CD4-positive, alpha-beta memory T cell (primary cell): Measurements from ENCODE around the gene UFC1. TPM values are rescaled to one million over a fixed set of nuclear protein-coding genes. Genes with fewer than 3 reads are reported as not detected.

Experiments
- CTCF ChIA-PET: fragments of 350-600 bp; sonication (Branson Sonifier 250); formaldehyde crosslinking; loops from one replicate; lab custom pipeline; 2021; ENCODE audit warnings: inconsistent platforms; ENCODE audit not compliant: partially characterized antibody; lab: Charles Lee
- POLR2A ChIA-PET: fragments of 350-600 bp; sonication (Branson Sonifier 250); formaldehyde crosslinking; loops from one replicate; lab custom pipeline; 2021; ENCODE audit not compliant: partially characterized antibody; lab: Charles Lee
- DNase-seq, 5 donors: peaks; one replicate each; pipeline versions ENCODE4 v3.0.0 to v3.0.0-alpha.2; 2020 to 2022; ENCODE audit warnings: mixed read lengths in 1 of 5
- H3K27ac ChIP-seq: one replicate; pipeline ENCODE4 v1.7.0; 2013; ENCODE audit warnings: low read depth, low read length
- H3K27me3 ChIP-seq: 2 replicates; pipeline ENCODE4 v1.7.0; 2013; ENCODE audit warnings: mild to moderate bottlenecking, low read length, moderate library complexity; ENCODE audit not compliant: insufficient read depth
- H3K36me3 ChIP-seq: 2 replicates; pipeline ENCODE4 v1.7.0; 2013; ENCODE audit warnings: mild to moderate bottlenecking, low read length, moderate library complexity; ENCODE audit not compliant: insufficient read depth
- H3K4me1 ChIP-seq: 2 replicates; pipeline ENCODE4 v1.7.0; 2013; ENCODE audit warnings: mild to moderate bottlenecking, low read length, moderate library complexity; ENCODE audit not compliant: insufficient read depth
- H3K4me3 ChIP-seq, 2 donors: one replicate each; pipeline ENCODE4 v1.7.0; 2013; ENCODE audit warnings: low read length in 2 of 2, mild to moderate bottlenecking in 1 of 2
- H3K9me3 ChIP-seq, 2 donors: one replicate each; pipeline ENCODE4 v1.7.0; 2013; ENCODE audit warnings: low read length in 2 of 2, control low read depth in 1 of 2; ENCODE audit not compliant: control insufficient read depth in 1 of 2
- H3K27ac Mint-ChIP-seq, 7 donors: one replicate each; pipeline ENCODE4 v1.8.0; 2020 to 2021; ENCODE audit warnings: mixed read lengths in 7 of 7, mild to moderate bottlenecking in 6 of 7, inconsistent platforms in 3 of 7, moderate library complexity in 3 of 7
- H3K27me3 Mint-ChIP-seq, 2 donors: one replicate each; pipeline ENCODE4 v1.8.0; 2020 to 2021; ENCODE audit warnings: mixed read lengths in 2 of 2
- H3K36me3 Mint-ChIP-seq, 2 donors: one replicate each; pipeline ENCODE4 v1.8.0; 2020 to 2021; ENCODE audit warnings: mixed read lengths in 2 of 2, inconsistent platforms in 1 of 2, mild to moderate bottlenecking in 1 of 2
- H3K4me1 Mint-ChIP-seq, 4 donors: one replicate each; pipeline ENCODE4 v1.8.0; 2020 to 2021; ENCODE audit warnings: mixed read lengths in 4 of 4, mild to moderate bottlenecking in 1 of 4
- H3K4me3 Mint-ChIP-seq, 8 donors: one replicate each; pipeline ENCODE4 v1.8.0; 2020 to 2021; ENCODE audit warnings: mixed read lengths in 8 of 8, mild to moderate bottlenecking in 7 of 8, moderate library complexity in 6 of 8, inconsistent platforms in 3 of 8
- H3K9me3 Mint-ChIP-seq, 8 donors: one replicate each; pipeline ENCODE4 v1.8.0; 2020 to 2021; ENCODE audit warnings: mixed read lengths in 8 of 8, mild to moderate bottlenecking in 5 of 8, inconsistent platforms in 3 of 8, moderate library complexity in 1 of 8
- intact Hi-C: fragments of 100-400 bp; cut with micrococcal nuclease; formaldehyde crosslinking; loops from one replicate; pipeline ENCODE4 v1.15.1; 2023
- polyA plus RNA-seq, 2 donors: library from polyadenylated mRNA; unstranded; fragments of 300-500 nt; fragmentation: Illumina TruSeq; gene quantifications; one replicate each; pipeline ENCODE4 v1.2.3, GENCODE V29; 2021
- total RNA-seq, 2 experiments: library from RNA; stranded (reverse); gene quantifications; one replicate each; pipeline ENCODE4 v1.2.3, GENCODE V29; 2021

Gene UFC1
- total and polyA plus RNA-seq, 4 experiments from 2014 or later, result 87.2 to 176 (median 117) TPM

DNA sequence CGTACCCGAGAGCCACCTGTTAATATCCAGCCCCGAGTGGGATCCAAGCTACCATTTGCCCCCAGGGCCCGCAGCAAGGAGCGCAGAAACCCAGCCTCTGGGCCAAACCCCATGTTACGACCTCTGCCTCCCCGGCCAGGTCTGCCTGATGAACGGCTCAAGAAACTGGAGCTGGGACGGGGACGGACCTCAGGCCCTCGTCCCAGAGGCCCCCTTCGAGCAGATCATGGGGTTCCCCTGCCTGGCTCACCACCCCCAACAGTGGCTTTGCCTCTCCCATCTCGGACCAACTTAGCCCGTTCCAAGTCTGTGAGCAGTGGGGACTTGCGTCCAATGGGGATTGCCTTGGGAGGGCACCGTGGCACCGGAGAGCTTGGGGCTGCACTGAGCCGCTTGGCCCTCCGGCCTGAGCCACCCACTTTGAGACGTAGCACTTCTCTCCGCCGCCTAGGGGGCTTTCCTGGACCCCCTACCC, 6.9 kb downstream of the UFC1 start:
- Mint-ChIP-seq H3K36me3 (peaks cover 27 to 57% of the 10 kb centered on the region in 2 donors), H3K27ac (peak overlapping the region in 6 of 7 donors; percentile 92 to 99 (median 96)), H3K4me3 (peak overlapping the region; percentile 71 to 95 (median 92)), H3K9me3 (peaks cover 0 to 3% (median 0%) of the 10 kb centered on the region in 8 donors), H3K4me1 (peaks cover 34 to 78% (median 54%) of the 10 kb centered on the region in 4 donors), H3K27me3 (no peaks in the 10 kb centered on the region)
- Histone ChIP-seq H3K27me3 (no peaks in the 10 kb centered on the region), H3K4me3 (no peak overlapping the region), H3K27ac (no peak overlapping the region), H3K36me3 (peaks cover 19% of the 10 kb centered on the region), H3K9me3 (no peaks in the 10 kb centered on the region), H3K4me1 (peaks cover 42% of the 10 kb centered on the region)
- intact Hi-C loops, result no loop called here
- DNase-seq, result no peak
- ChIA-PET CTCF (interaction anchor here (1.0 to 2.5 kb wide), 2 partner anchors 31 to 41 kb away, joined by 4 to 12 read pairs; partner anchors contain the start of gene NDUFS2), POLR2A (interaction anchor here (1.1 to 2.6 kb wide), 5 partner anchors 10 to 65 kb away, joined by 3 to 16 read pairs (median 3); partner anchors contain the start of genes B4GALT3, DEDD, KLHDC9 and TOMM40L)

DNA sequence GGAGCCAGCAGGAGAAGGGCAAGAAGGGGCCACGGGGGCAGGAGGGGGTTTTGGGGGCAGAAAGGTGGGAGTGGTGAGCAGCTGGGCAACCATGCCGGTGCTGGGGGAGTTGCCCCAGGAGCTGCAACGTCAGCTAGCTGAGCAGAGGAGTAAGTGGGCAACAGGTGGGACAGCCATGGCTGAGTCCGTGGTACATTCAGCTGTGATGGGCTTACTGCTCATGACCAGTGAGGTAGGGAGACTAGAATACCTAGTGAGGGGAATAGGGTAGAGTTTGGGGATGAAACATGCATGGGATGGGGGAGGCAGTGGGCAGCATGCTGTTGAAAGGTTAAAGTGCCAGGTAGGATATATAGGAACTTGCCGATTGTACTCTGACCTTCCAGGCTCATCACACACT, 7.9 kb downstream of the UFC1 start:
- intact Hi-C loops, result no loop called here
- H3K4me1 Mint-ChIP-seq, result peaks cover 32 to 84% (median 56%) of the 10 kb centered on the region in 4 donors
- H3K27me3 Mint-ChIP-seq, result no peaks in the 10 kb centered on the region
- H3K9me3 Mint-ChIP-seq, result peaks cover 0 to 3% (median 0%) of the 10 kb centered on the region in 8 donors
- H3K36me3 Mint-ChIP-seq, result peaks cover 27 to 59% of the 10 kb centered on the region in 2 donors
- DNase-seq, result no peak
- Histone ChIP-seq H3K9me3 (no peaks in the 10 kb centered on the region), H3K27ac (no peak overlapping the region), H3K4me3 (no peak overlapping the region), H3K4me1 (peaks cover 43% of the 10 kb centered on the region), H3K27me3 (no peaks in the 10 kb centered on the region), H3K36me3 (peaks cover 19% of the 10 kb centered on the region)
- H3K27ac Mint-ChIP-seq, result peak overlapping the region in 4 of 7 donors; percentile 59 to 83 (median 66)
- ChIA-PET CTCF (interaction anchor here (1.0 to 2.5 kb wide), 3 partner anchors 30 to 64 kb away, joined by 4 to 12 read pairs (median 4); partner anchors contain the start of genes NDUFS2 and TOMM40L), POLR2A (interaction anchor here (1.1 to 2.6 kb wide), 9 partner anchors 8 to 64 kb away, joined by 3 to 16 read pairs (median 4); partner anchors contain the start of genes B4GALT3, DEDD, KLHDC9 and NDUFS2)
- H3K4me3 Mint-ChIP-seq, result peak overlapping the region in 6 of 8 donors; percentile 6 to 95 (median 37)

DNA sequence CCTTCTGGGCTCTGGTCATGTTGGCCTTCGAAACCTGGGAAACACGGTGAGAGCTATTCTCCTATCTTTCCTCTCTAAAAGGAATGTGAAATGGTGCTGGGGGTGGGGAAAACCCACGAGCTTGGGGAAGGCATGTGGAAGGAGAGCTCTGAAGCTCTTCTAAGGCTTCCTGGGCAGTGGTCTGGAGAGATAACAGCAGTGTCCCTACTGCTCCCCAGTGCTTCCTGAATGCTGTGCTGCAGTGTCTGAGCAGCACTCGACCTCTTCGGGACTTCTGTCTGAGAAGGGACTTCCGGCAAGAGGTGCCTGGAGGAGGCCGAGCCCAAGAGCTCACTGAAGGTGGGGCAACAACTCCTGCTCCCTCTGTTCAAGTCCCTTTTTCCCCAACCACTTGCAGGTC, 8.3 kb downstream of the UFC1 start:
- peak overlapping the region in 4 of 8 donors; percentile 32 to 40 (median 37) for H3K4me3 Mint-ChIP-seq
- peaks cover 19% of the 10 kb centered on the region for H3K36me3 ChIP-seq

DNA sequence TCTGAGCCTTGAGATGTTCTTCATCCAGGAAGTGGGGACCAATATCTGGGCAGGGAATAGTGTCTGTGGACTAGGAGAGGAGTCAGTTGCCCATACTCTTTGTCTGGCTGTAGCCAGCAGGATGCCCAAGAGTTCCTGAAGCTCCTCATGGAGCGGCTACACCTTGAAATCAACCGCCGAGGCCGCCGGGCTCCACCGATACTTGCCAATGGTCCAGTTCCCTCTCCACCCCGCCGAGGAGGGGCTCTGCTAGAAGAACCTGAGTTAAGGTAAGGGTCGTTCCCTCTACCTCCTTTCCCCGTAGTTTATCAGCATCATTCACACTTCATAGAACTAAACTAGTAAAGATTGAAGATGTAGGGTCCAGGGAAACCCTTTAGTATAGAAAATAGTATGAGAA, 9.0 kb downstream of the UFC1 start:
- H3K4me1 Mint-ChIP-seq, result peaks cover 37 to 90% (median 61%) of the 10 kb centered on the region in 4 donors
- H3K27me3 Mint-ChIP-seq, result no peaks in the 10 kb centered on the region
- no peak overlapping the region for H3K27ac ChIP-seq
- POLR2A ChIA-PET, result interaction anchor here (0.7 to 2.6 kb wide), 6 partner anchors 8 to 39 kb away, joined by 3 to 16 read pairs (median 4); partner anchors contain the start of genes B4GALT3, NDUFS2 and UFC1
- no peak overlapping the region for H3K4me3 ChIP-seq
- no peaks in the 10 kb centered on the region for H3K27me3 ChIP-seq
- CTCF ChIA-PET, result interaction anchor here (0.6 to 2.5 kb wide), 3 partner anchors 17 to 63 kb away, joined by 4 to 12 read pairs (median 4); partner anchors contain the start of gene TOMM40L
- peaks cover 55% of the 10 kb centered on the region for H3K4me1 ChIP-seq
- peaks cover 19% of the 10 kb centered on the region for H3K36me3 ChIP-seq
- intact Hi-C loops, result no loop called here
- peak overlapping the region; percentile 54 to 100 (median 91) for H3K27ac Mint-ChIP-seq
- no peaks in the 10 kb centered on the region for H3K9me3 ChIP-seq
- peaks cover 18 to 49% of the 10 kb centered on the region in 2 donors for H3K36me3 Mint-ChIP-seq
- peak overlapping the region in 3 of 8 donors; percentile 4 to 53 (median 33) for H3K4me3 Mint-ChIP-seq
- H3K9me3 Mint-ChIP-seq, result peaks cover 0 to 3% (median 0%) of the 10 kb centered on the region in 8 donors
- DNase-seq, result no peak

More for the DNA sequence above, 8.3 kb downstream of the UFC1 start:
- CTCF ChIA-PET, result interaction anchor here (1.5 to 2.5 kb wide), 2 partner anchors 30 to 64 kb away, joined by 4 to 12 read pairs; partner anchors contain the start of gene TOMM40L
- no peak overlapping the region for H3K4me3 ChIP-seq
- Mint-ChIP-seq H3K27me3 (no peaks in the 10 kb centered on the region), H3K36me3 (peaks cover 26 to 56% of the 10 kb centered on the region in 2 donors), H3K9me3 (peaks cover 0 to 3% (median 0%) of the 10 kb centered on the region in 8 donors), H3K4me1 (peaks cover 35 to 85% (median 60%) of the 10 kb centered on the region in 4 donors), H3K27ac (peak overlapping the region in 5 of 7 donors; percentile 59 to 83 (median 69))
- H3K9me3 ChIP-seq, result no peaks in the 10 kb centered on the region
- no peaks in the 10 kb centered on the region for H3K27me3 ChIP-seq
- POLR2A ChIA-PET, result interaction anchor here (0.7 to 2.6 kb wide), 9 partner anchors 9 to 64 kb away, joined by 3 to 16 read pairs (median 4); partner anchors contain the start of genes B4GALT3, DEDD, KLHDC9 and NDUFS2
- DNase-seq, result no peak
- H3K4me1 ChIP-seq, result peaks cover 47% of the 10 kb centered on the region
- intact Hi-C loops, result no loop called here
- H3K27ac ChIP-seq, result no peak overlapping the region

DNA sequence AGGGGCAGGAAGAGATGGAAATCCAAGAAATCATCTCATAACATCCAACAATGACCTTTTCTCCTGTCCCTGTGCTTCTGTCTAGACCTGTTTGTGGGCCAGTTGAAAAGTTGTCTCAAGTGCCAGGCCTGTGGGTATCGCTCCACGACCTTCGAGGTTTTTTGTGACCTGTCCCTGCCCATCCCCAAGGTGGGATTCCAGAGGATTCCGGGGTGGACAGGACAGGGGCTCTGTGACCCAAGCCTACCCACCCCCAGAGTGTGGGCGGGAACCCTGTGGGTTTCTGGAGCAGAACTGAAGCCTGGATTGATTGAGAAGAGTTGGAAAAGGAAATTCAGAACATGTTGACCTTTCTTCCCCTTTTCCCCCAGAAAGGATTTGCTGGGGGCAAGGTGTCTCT, 10.0 kb downstream of the UFC1 start:
- ChIA-PET POLR2A (interaction anchor here (1.3 to 3.8 kb wide), 2 partner anchors 10 to 18 kb away, joined by 3 to 67 read pairs; partner anchors contain the start of gene UFC1), CTCF (interaction anchor here (2.9 to 8.2 kb wide), 4 partner anchors 10 to 39 kb away, joined by 29 to 115 read pairs (median 72); partner anchors contain the start of genes NDUFS2 and UFC1)
- peak overlapping the region; percentile 73 to 100 (median 99) for H3K27ac Mint-ChIP-seq
- Histone ChIP-seq H3K9me3 (no peaks in the 10 kb centered on the region), H3K27ac (no peak overlapping the region), H3K27me3 (no peaks in the 10 kb centered on the region), H3K4me3 (no peak overlapping the region), H3K36me3 (peaks cover 19% of the 10 kb centered on the region), H3K4me1 (peaks cover 54% of the 10 kb centered on the region)
- intact Hi-C loops, result no loop called here
- peak overlapping the region in 3 of 8 donors; percentile 18 to 55 (median 46) for H3K4me3 Mint-ChIP-seq
- peaks cover 0 to 3% (median 0%) of the 10 kb centered on the region in 8 donors for H3K9me3 Mint-ChIP-seq
- H3K4me1 Mint-ChIP-seq, result peaks cover 35 to 87% (median 57%) of the 10 kb centered on the region in 4 donors
- H3K36me3 Mint-ChIP-seq, result peaks cover 14 to 40% of the 10 kb centered on the region in 2 donors
- H3K27me3 Mint-ChIP-seq, result no peaks in the 10 kb centered on the region
- DNase-seq, result no peak

DNA sequence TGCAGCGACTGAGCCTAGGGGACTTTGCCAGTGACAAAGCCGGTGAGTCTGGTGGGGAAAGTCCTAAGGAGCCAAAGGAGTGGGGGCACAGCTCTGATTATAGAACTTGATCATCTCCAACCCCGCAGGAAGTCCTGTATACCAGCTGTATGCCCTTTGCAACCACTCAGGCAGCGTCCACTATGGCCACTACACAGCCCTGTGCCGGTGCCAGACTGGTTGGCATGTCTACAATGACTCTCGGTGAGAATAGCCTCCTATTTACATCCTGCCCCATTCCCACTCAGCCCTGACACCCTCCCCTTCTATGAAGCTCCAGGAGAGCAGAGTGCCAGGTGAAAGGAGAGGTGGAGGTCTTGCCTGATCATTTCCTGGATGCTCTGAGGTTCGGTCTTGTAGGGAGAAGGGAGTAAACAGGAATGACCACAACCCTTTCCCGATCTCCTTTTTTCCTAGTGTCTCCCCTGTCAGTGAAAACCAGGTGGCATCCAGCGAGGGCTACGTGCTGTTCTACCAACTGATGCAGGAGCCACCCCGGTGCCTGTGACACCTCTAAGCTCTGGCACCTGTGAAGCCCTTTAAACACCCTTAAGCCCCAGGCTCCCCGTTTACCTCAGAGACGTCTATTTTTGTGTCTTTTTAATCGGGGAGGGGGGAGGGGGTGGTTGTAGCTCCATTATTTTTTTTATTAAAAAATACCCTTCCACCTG, 11.3 kb downstream of the UFC1 start:
- peaks cover 26% of the 10 kb centered on the region for H3K36me3 ChIP-seq
- H3K27ac ChIP-seq, result peak overlapping the region; percentile 83
- Mint-ChIP-seq H3K9me3 (peaks cover 0 to 2% (median 0%) of the 10 kb centered on the region in 8 donors), H3K4me3 (peak overlapping the region; percentile 61 to 96 (median 94)), H3K27me3 (no peaks in the 10 kb centered on the region), H3K4me1 (peaks cover 30 to 81% (median 51%) of the 10 kb centered on the region in 4 donors), H3K36me3 (peaks cover 17 to 41% of the 10 kb centered on the region in 2 donors), H3K27ac (peak overlapping the region; percentile 96 to 100 (median 100))
- no peak for DNase-seq
- POLR2A ChIA-PET, result interaction anchor here (0.9 to 7.3 kb wide), 26 partner anchors 8 to 225 kb away, joined by 3 to 132 read pairs (median 9); partner anchors contain the start of genes ARHGAP30, B4GALT3, DEDD and KLHDC9
- peaks cover 47% of the 10 kb centered on the region for H3K4me1 ChIP-seq
- no peaks in the 10 kb centered on the region for H3K9me3 ChIP-seq
- intact Hi-C loops, result loop anchor here (5.0 kb wide), 1 partner anchor 118 kb away; the partner anchor contains the start of gene USF1
- H3K4me3 ChIP-seq, result peak overlapping the region; percentile 73 to 77
- H3K27me3 ChIP-seq, result no peaks in the 10 kb centered on the region
- CTCF ChIA-PET, result interaction anchor here (0.6 to 8.2 kb wide), 26 partner anchors 8 to 594 kb away, joined by 3 to 115 read pairs (median 8); partner anchors contain the start of genes APOA2, B4GALT3, DEDD and NDUFS2
